GM10248 (cell line): ENCODE measurements around the gene FBXO48.
A peak's percentile ranks its signal among the peaks of the same experiment; 100 is the strongest.

Experiments used
- CTCF ChIA-PET: fragments of 300-600 bp; sonication (Branson Sonifier 250); formaldehyde crosslinking; extraction: SDS; loops from one replicate; lab custom pipeline; 2021; ENCODE audit warnings: antibody characterized with exemption; lab: Yijun Ruan, JAX
- POLR2A ChIA-PET: fragments of 350-650 bp; sonication (Branson Sonifier 250); formaldehyde crosslinking; extraction: SDS; loops from one replicate; lab custom pipeline; 2020; ENCODE audit warnings: antibody characterized with exemption; lab: Yijun Ruan, JAX
- DNase-seq: peaks from one replicate; pipeline ENCODE4 v3.0.0; 2012; ENCODE audit errors: extremely low spot score
- CTCF ChIP-seq: IDR thresholded peaks from 2 replicates; pipeline ENCODE4 v1.5.1; 2012; ENCODE audit warnings: mild to moderate bottlenecking, low read depth; ENCODE audit errors: extremely low read depth, missing control alignments, control extremely low read depth

FBXO48 gene

GRCh38 chr2:68467077-68467960, at the start of gene FBXO48, which contains the start of gene APLF:
Gene FBXO48 (minus strand): TSS chr2:68467294. CDS start chr2:68465145, 2,149 bp downstream.
Gene APLF (plus strand): TSS chr2:68467585. CDS start chr2:68467732, 147 bp downstream.
- ChIA-PET CTCF (interaction anchor here (0.7 to 6.1 kb wide), 19 partner anchors 11 to 546 kb away, joined by 3 to 88 read pairs (median 4); partner anchors contain the start of genes ANTXR1 and GKN2), POLR2A (interaction anchor here (0.6 to 1.0 kb wide), 4 partner anchors 20 to 444 kb away, joined by 3 to 4 read pairs (median 3); no protein-coding TSS in a partner anchor)
- TF ChIP-seq CTCF = no peak
- DNase-seq = peak; percentile 96

GRCh38 chr2:68516051-68516955, 49.2 kb upstream of the FBXO48 start:
- CTCF ChIA-PET = no interaction called here
- POLR2A ChIA-PET = no interaction called here
- no peak for TF ChIP-seq CTCF
- DNase-seq = no peak

GRCh38 chr2:68514316-68514929, 47.3 kb upstream of the FBXO48 start:
- CTCF ChIA-PET = no interaction called here
- no peak for TF ChIP-seq CTCF
- no peak for DNase-seq
- POLR2A ChIA-PET = no interaction called here

- no peak for TF ChIP-seq CTCF
- no peak for DNase-seq
- CTCF ChIA-PET = interaction anchor here (1.0 to 1.5 kb wide), 3 partner anchors 19 to 115 kb away, joined by 3 to 4 read pairs (median 4); no protein-coding TSS in a partner anchor
- POLR2A ChIA-PET = no interaction called here
Measured at GRCh38 chr2:68512966-68513365, 45.9 kb upstream of the FBXO48 start.

GRCh38 chr2:68512326-68512725, 45.2 kb upstream of the FBXO48 start:
- TF ChIP-seq CTCF = no peak
- POLR2A ChIA-PET = no interaction called here
- CTCF ChIA-PET = interaction anchor here (1.0 to 1.5 kb wide), 4 partner anchors 14 to 115 kb away, joined by 3 to 5 read pairs (median 4); no protein-coding TSS in a partner anchor
- no peak for DNase-seq
